WTC11 (cell line): ENCODE data around the gene SPATA9.
A peak's percentile ranks its signal among the peaks of the same experiment; 100 is the strongest.

ENCODE experiments used
- ELF4 ChIP-seq: sonication (generic); formaldehyde crosslinking; IDR thresholded peaks from 2 replicates; pipeline ENCODE4 v1.8.1; 2022; ENCODE audit warnings: low read depth, mild to moderate bottlenecking, moderate library complexity, missing genetic modification reagents
- ESRRA ChIP-seq: sonication (generic); formaldehyde crosslinking; IDR thresholded peaks from 2 replicates; pipeline ENCODE4 v1.8.1; 2022; ENCODE audit warnings: mild to moderate bottlenecking, missing genetic modification reagents, borderline replicate concordance
- FOXK1 ChIP-seq: sonication (generic); formaldehyde crosslinking; IDR thresholded peaks from 2 replicates; pipeline ENCODE4 v1.8.0; 2022; ENCODE audit warnings: mild to moderate bottlenecking, moderate library complexity, missing genetic modification reagents
- JUN ChIP-seq: sonication (generic); formaldehyde crosslinking; IDR thresholded peaks from 2 replicates; pipeline ENCODE4 v1.8.0; 2023; ENCODE audit warnings: mild to moderate bottlenecking, missing genetic modification reagents
- NFE2L1 ChIP-seq: sonication (generic); formaldehyde crosslinking; IDR thresholded peaks from 2 replicates; pipeline ENCODE4 v1.8.1; 2023; ENCODE audit warnings: missing genetic modification reagents
- NR2C2 ChIP-seq: sonication (generic); formaldehyde crosslinking; IDR thresholded peaks from 2 replicates; pipeline ENCODE4 v1.8.0; 2022; ENCODE audit warnings: mild to moderate bottlenecking, missing genetic modification reagents
- NR3C1 ChIP-seq: sonication (generic); formaldehyde crosslinking; conservative IDR thresholded peaks from 2 replicates; pipeline ENCODE4 v1.8.1; 2023; ENCODE audit warnings: low read depth, mild to moderate bottlenecking, missing genetic modification reagents
- SP1 ChIP-seq: sonication (generic); formaldehyde crosslinking; conservative IDR thresholded peaks from 2 replicates; pipeline ENCODE4 v1.8.1; 2022; ENCODE audit warnings: missing genetic modification reagents
- ZNF121 ChIP-seq: sonication (generic); formaldehyde crosslinking; IDR thresholded peaks from 2 replicates; pipeline ENCODE4 v1.8.0; 2023; ENCODE audit warnings: missing genetic modification reagents
- ZNF138 ChIP-seq: sonication (generic); formaldehyde crosslinking; conservative IDR thresholded peaks from 2 replicates; pipeline ENCODE4 v1.8.1; 2022; ENCODE audit warnings: mild to moderate bottlenecking, moderate library complexity, missing genetic modification reagents
- TF ChIP-seq, protein P1 (sequence below): fragments of 200-600 bp; IDR thresholded peaks from 2 replicates; pipeline ENCODE4 v1.8.0; 2022; ENCODE audit warnings: antibody characterized with exemption
- TF ChIP-seq, protein P2 (sequence below): sonication (generic); formaldehyde crosslinking; IDR thresholded peaks from 2 replicates; pipeline ENCODE4 v1.8.0; 2022; ENCODE audit warnings: mild to moderate bottlenecking, missing genetic modification reagents
- TF ChIP-seq, protein P3 (sequence below): sonication (generic); formaldehyde crosslinking; IDR thresholded peaks from 2 replicates; pipeline ENCODE4 v1.8.1; 2023; ENCODE audit warnings: mild to moderate bottlenecking, missing genetic modification reagents
- TF ChIP-seq, protein P4 (sequence below): sonication (generic); formaldehyde crosslinking; IDR thresholded peaks from 2 replicates; pipeline ENCODE4 v1.8.1; 2023; ENCODE audit warnings: mild to moderate bottlenecking, missing genetic modification reagents

DNA sequence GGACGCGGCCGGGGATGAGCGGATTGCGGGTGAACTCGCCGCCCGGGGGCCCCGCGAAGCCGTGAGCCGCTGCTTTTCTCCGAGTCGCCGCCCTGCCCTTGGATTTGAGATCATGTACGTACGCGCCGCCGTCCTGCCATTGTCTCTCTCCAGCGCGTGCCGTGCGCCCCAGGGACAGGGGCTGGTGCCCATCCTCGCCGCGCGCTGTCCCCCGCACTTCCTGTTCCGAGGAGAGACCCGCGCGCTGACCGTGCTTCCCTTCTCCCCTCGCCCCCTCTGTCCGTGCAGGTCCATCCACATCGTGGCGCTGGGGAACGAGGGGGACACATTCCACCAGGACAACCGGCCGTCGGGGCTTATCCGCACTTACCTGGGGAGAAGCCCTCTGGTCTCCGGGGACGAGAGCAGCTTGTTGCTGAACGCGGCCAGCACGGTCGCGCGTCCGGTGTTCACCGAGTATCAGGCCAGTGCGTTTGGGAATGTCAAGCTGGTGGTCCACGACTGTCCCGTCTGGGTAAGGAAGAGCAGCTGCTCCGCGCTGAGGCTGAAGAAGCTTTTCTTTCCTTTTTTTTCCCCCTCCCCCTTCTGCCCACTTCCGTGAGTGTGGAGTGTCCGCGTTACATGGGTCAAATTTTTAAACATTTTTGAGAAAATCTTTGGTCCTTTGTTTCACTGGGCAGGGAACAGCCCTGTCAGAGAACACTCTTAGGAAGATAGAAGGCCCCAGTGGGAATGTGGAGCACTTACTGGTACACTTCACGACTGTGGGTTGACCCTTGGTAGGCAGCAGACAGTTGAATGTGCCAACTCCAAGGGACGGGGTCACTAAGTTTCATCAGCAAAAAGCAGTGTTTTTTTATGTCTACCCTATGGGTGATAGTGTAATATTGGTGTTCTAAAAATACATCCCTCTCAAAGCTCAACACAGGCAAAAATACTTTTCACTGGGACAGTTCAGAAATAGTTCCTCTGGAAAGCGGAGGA, 49.1 kb upstream of the SPATA9 start:
- TF ChIP-seq, protein P1, sequence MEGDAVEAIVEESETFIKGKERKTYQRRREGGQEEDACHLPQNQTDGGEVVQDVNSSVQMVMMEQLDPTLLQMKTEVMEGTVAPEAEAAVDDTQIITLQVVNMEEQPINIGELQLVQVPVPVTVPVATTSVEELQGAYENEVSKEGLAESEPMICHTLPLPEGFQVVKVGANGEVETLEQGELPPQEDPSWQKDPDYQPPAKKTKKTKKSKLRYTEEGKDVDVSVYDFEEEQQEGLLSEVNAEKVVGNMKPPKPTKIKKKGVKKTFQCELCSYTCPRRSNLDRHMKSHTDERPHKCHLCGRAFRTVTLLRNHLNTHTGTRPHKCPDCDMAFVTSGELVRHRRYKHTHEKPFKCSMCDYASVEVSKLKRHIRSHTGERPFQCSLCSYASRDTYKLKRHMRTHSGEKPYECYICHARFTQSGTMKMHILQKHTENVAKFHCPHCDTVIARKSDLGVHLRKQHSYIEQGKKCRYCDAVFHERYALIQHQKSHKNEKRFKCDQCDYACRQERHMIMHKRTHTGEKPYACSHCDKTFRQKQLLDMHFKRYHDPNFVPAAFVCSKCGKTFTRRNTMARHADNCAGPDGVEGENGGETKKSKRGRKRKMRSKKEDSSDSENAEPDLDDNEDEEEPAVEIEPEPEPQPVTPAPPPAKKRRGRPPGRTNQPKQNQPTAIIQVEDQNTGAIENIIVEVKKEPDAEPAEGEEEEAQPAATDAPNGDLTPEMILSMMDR: no peak
- TF ChIP-seq SP1 (CRISPR knock-in tag) (no peak), JUN (CRISPR knock-in tag) (no peak), ELF4 (CRISPR knock-in tag) (no peak), NR2C2 (CRISPR knock-in tag) (no peak), ZNF138 (no peak), NFE2L1 (CRISPR knock-in tag) (no peak), ZNF121 (CRISPR knock-in tag) (no peak), FOXK1 (CRISPR knock-in tag) (no peak; the same call in 1 of the 2 replicates), ESRRA (CRISPR knock-in tag) (no peak), NR3C1 (CRISPR knock-in tag) (no peak)
- TF ChIP-seq, protein P2, sequence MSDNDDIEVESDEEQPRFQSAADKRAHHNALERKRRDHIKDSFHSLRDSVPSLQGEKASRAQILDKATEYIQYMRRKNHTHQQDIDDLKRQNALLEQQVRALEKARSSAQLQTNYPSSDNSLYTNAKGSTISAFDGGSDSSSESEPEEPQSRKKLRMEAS (CRISPR knock-in tag): peak; percentile 45
- TF ChIP-seq, protein P3, sequence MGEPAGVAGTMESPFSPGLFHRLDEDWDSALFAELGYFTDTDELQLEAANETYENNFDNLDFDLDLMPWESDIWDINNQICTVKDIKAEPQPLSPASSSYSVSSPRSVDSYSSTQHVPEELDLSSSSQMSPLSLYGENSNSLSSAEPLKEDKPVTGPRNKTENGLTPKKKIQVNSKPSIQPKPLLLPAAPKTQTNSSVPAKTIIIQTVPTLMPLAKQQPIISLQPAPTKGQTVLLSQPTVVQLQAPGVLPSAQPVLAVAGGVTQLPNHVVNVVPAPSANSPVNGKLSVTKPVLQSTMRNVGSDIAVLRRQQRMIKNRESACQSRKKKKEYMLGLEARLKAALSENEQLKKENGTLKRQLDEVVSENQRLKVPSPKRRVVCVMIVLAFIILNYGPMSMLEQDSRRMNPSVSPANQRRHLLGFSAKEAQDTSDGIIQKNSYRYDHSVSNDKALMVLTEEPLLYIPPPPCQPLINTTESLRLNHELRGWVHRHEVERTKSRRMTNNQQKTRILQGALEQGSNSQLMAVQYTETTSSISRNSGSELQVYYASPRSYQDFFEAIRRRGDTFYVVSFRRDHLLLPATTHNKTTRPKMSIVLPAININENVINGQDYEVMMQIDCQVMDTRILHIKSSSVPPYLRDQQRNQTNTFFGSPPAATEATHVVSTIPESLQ (CRISPR knock-in tag): no peak
- TF ChIP-seq, protein P4, sequence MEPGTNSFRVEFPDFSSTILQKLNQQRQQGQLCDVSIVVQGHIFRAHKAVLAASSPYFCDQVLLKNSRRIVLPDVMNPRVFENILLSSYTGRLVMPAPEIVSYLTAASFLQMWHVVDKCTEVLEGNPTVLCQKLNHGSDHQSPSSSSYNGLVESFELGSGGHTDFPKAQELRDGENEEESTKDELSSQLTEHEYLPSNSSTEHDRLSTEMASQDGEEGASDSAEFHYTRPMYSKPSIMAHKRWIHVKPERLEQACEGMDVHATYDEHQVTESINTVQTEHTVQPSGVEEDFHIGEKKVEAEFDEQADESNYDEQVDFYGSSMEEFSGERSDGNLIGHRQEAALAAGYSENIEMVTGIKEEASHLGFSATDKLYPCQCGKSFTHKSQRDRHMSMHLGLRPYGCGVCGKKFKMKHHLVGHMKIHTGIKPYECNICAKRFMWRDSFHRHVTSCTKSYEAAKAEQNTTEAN (CRISPR knock-in tag): 0 out of 2 replicates have a peak, but pooled peaks have one; percentile 32
